ENCODE data around the gene RPTOR.

Gene RPTOR

DNA sequence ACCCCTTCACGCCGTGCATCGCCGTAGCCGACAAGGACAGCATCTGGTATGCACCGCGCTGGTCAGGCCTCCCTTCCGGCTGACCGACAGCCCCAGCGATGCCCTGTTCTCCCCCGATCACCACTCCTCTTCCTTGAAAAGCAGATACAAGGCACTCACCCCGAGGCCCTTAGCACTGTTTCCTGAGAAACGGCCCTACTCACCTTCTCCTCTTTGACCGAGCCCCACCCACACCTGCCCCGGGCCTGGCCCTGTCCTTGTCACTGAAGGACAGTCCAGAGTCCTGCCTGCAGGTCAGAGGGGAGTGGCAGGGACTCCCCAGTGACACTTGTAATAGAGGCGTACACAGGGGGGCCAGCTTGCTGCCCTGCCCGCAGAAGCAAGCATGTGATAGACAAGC, 401.1 kb downstream of the RPTOR start:
- Histone ChIP-seq H3K9me3 (ENCODE audit: control insufficient read depth, low read length) (no peaks in the 10 kb centered on the region), H3K4me3 (ENCODE audit: low read length) (no peak overlapping the region), H3K36me3 (ENCODE audit: control insufficient read depth, insufficient read depth, low read length, severe bottlenecking) (peaks cover 36% of the 10 kb centered on the region), H3K4me1 (ENCODE audit: control insufficient read depth, insufficient read depth, low read length) (peaks cover 20% of the 10 kb centered on the region), H3K27me3 (replicated peaks; ENCODE audit: control insufficient read depth, insufficient read depth, low read length) (no peaks in the 10 kb centered on the region), H3K9ac (ENCODE audit: low read length) (no peak overlapping the region)
- DNase-seq (ENCODE audit: low read depth) = no peak

DNA sequence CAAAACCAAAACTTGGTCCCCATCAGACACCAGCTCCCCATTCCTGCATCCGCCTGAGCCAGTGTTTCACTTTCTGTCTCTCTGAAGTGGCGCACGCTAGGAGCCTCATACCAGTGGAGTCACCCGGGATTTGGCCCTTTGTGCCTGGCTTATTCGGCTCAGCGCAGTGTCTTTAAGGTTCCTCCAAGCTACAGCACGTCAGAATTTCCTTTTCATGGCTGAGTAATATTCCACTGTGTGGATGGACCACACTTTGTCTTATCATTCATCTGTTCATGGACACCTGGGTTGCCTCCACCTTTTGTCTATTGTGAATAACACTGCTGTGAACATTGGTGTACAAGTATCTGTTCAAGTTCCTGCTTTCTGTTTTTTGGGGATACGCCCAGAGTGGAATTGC, 401.8 kb downstream of the RPTOR start:
- DNase-seq (ENCODE audit: low read depth) = no peak
- Histone ChIP-seq H3K9me3 (ENCODE audit: control insufficient read depth, low read length) (no peaks in the 10 kb centered on the region), H3K27me3 (replicated peaks; ENCODE audit: control insufficient read depth, insufficient read depth, low read length) (no peaks in the 10 kb centered on the region), H3K4me1 (ENCODE audit: control insufficient read depth, insufficient read depth, low read length) (peaks cover 19% of the 10 kb centered on the region), H3K4me3 (ENCODE audit: low read length) (no peak overlapping the region), H3K9ac (ENCODE audit: low read length) (no peak overlapping the region), H3K36me3 (ENCODE audit: control insufficient read depth, insufficient read depth, low read length, severe bottlenecking) (peaks cover 42% of the 10 kb centered on the region)

DNA sequence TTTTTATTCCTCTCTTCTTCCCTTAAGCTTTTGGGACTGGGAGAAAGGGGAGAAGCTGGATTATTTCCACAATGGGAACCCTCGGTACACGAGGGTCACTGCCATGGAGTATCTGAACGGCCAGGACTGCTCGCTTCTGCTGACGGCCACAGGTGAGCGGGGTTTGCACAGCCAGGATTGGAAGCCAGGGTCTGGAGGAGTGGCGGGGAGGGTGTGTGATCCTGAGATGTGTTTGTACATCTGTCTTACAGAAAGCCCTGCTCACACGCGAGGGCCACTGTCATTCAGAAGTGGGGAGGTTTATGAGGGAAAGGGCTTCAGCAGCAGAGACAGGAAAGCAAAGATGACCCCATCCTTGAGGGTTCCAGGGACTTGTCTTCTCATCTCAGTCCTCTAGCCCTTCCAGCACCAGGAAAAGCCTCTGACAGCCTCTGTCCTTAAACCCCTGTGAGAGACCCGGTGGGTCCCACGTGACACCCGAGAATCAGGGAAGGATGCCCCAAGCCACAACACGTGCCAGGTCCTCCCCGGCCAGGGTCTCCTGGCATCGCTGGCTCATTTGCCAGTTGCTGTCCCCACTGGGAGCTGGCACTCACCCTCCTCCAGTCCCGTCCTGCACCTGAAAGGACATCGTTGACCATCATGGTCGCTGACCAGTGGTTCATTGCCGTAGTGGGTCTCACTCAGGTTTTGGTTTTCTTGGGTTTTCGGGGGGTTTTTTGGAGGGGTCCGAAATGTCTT, 402.7 kb downstream of the RPTOR start:
- peaks cover 51% of the 10 kb centered on the region for H3K36me3 ChIP-seq (ENCODE audit: control insufficient read depth, insufficient read depth, low read length, severe bottlenecking)
- H3K4me3 ChIP-seq (ENCODE audit: low read length) = no peak overlapping the region
- H3K9me3 ChIP-seq (ENCODE audit: control insufficient read depth, low read length) = no peaks in the 10 kb centered on the region
- H3K27me3 ChIP-seq (replicated peaks; ENCODE audit: control insufficient read depth, insufficient read depth, low read length) = no peaks in the 10 kb centered on the region
- no peak overlapping the region for H3K9ac ChIP-seq (ENCODE audit: low read length)
- no peak for DNase-seq (ENCODE audit: low read depth)
- H3K4me1 ChIP-seq (ENCODE audit: control insufficient read depth, insufficient read depth, low read length) = peaks cover 10% of the 10 kb centered on the region

DNA sequence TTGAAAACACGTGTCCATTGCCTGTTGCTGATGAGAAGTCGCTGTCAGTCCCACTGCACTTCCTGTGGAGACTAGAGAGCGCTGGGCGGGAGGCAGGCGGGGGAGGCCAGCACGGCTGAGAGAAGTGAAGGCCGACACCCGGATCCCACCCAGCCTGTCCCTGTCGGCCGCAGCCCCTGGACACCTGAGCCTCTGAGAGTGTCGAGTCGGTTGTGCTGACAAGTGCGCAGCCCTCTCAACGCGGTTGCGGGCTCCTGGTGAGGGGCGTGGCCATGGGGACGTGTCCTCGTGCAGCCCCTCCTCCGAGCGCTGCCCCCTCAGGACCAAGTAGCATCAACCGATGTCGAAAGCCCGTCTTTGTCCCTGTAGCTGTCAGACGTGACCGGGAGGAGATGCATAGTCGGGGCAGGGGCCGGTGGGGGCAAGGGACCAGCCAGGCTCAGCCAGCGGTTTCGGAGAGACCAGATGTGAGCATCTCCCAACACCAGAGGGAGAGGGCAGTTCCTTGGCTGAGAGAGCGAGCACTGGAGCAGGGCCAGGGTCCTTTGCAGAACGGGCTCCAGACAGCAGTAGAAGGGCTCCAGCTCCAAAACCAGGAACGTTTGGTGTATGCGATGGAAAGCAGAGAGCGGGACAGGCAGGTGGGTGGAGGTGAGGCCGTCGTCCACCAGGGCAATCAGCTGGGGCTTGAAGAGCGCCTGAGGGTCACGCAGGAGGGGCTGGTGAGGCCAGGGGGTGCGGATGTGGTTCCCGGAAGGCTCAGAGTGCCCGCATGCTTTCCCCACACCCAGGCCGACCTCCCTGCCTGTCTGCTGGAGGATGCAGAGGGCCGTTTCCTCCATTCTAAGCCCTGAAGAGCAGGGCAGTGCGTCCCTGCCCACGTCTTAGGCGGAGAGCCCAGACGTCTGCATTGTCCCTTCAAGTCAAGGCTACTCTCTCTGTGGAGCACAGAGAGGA, 403.7 kb downstream of the RPTOR start:
- no peaks in the 10 kb centered on the region for H3K9me3 ChIP-seq (ENCODE audit: control insufficient read depth, low read length)
- no peaks in the 10 kb centered on the region for H3K27me3 ChIP-seq (replicated peaks; ENCODE audit: control insufficient read depth, insufficient read depth, low read length)
- no peak overlapping the region for H3K4me3 ChIP-seq (ENCODE audit: low read length)
- no peak overlapping the region for H3K9ac ChIP-seq (ENCODE audit: low read length)
- H3K4me1 ChIP-seq (ENCODE audit: control insufficient read depth, insufficient read depth, low read length) = peaks cover under 1% of the 10 kb centered on the region
- DNase-seq (ENCODE audit: low read depth) = no peak
- H3K36me3 ChIP-seq (ENCODE audit: control insufficient read depth, insufficient read depth, low read length, severe bottlenecking) = peaks cover 53% of the 10 kb centered on the region

DNA sequence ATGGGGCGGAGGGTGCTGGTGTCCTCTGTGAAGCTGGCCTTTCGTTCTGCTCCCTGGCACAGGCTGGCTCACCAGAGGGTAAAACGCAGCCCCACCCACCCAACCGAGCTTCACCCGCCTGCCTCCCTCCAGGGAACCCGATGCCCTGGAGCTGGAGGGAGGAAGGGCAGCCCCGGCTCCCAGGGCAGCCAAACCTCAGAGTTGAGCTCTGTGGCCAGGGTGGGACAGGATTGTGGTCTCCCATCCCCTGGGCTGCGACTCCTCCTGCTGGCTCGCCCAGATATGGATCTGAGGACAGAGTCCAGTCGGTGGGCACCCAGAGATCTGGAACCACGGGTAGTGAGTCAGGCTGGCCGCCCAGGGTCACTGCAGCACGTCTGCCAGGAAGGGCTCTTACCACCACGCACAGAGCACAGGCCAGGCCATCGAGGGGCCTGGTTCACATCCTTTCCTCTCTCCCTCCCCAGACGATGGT, 404.4 kb downstream of the RPTOR start:
- Histone ChIP-seq H3K4me1 (ENCODE audit: control insufficient read depth, insufficient read depth, low read length) (no peaks in the 10 kb centered on the region), H3K27me3 (replicated peaks; ENCODE audit: control insufficient read depth, insufficient read depth, low read length) (no peaks in the 10 kb centered on the region), H3K9me3 (ENCODE audit: control insufficient read depth, low read length) (no peaks in the 10 kb centered on the region), H3K9ac (ENCODE audit: low read length) (no peak overlapping the region), H3K4me3 (ENCODE audit: low read length) (no peak overlapping the region), H3K36me3 (ENCODE audit: control insufficient read depth, insufficient read depth, low read length, severe bottlenecking) (peaks cover 53% of the 10 kb centered on the region)
- DNase-seq (ENCODE audit: low read depth) = no peak

DNA sequence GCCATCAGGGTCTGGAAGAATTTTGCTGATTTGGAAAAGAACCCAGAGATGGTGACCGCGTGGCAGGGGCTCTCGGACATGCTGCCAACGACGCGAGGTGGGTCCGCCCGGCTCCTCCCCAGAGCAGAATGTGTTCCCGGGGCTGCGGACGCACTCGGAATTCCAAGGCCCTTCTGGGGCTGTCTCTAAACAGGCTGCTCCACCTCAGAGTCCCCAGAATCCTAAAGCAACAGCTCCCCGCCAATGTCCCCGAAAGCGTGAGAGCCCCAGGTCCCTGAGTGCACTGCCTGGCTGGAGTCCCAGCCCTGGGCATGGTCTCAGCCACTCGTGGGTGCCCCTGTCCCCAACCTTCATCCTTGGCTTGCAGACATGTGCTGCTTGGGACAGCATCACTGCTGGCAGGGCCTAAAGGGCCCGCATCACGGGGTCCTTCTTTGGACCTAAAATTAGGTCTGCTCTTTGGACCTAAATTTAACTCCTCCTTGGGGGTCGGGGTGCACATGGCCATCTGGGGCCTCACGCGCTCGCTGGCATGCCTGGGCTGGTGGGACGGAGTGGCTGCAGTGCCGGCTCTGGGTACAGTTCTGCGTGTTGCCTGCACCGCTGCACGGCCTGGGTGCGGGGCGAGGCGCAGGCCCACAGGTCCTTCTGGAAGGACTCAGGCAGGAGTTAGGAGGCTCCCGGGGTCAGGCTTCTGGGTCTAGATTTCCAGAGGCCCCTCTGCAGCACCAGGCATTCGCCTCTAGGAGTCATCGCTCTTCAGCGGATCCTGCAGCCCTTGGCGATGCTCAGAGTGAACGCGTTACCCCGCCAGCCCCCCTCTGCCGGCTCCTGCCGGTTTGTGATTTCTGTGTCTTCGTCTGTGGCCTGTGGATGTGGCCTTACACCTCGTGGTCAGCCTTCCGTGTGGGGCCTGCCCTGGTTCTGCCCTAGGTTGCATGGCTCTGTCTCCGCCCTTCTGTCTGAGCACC, 405.1 kb downstream of the RPTOR start:
- no peak for DNase-seq (ENCODE audit: low read depth)
- Histone ChIP-seq H3K4me3 (ENCODE audit: low read length) (no peak overlapping the region), H3K9ac (ENCODE audit: low read length) (no peak overlapping the region), H3K4me1 (ENCODE audit: control insufficient read depth, insufficient read depth, low read length) (no peaks in the 10 kb centered on the region), H3K9me3 (ENCODE audit: control insufficient read depth, low read length) (no peaks in the 10 kb centered on the region), H3K36me3 (ENCODE audit: control insufficient read depth, insufficient read depth, low read length, severe bottlenecking) (peaks cover 53% of the 10 kb centered on the region), H3K27me3 (replicated peaks; ENCODE audit: control insufficient read depth, insufficient read depth, low read length) (no peaks in the 10 kb centered on the region)

DNA sequence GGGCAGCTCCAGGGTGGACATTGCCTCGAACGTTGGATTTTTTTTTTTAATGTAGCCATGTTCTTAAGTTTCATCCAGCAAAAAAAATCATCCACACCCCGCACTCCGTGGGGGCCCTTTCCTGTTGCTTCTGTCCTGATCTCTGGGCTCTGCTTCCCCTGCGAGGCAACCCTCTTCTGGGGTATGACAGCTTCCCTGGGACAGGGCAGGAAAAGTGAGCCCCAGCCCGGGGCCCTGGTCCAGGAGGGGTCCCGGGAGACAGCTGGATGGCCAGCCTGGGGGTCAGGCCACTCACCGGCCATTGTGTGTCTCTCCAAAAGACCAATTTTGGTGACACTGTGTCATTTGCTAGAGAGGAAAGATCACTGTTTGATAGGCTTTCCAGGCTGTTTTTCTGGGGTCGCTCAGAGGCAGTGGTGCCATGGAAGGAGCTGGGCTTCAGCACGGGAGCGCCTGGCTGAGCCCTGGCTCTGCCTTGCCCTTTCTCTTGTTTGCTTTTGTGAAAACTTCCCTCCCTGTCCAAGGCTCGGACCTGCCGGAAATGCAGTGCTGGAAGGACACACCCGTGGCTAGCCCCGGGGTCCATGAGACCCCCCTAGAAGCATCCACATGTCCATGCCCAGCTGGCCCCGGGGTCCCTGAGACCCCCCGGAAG, 406.0 kb downstream of the RPTOR start:
- Histone ChIP-seq H3K36me3 (ENCODE audit: control insufficient read depth, insufficient read depth, low read length, severe bottlenecking) (peaks cover 51% of the 10 kb centered on the region), H3K27me3 (replicated peaks; ENCODE audit: control insufficient read depth, insufficient read depth, low read length) (no peaks in the 10 kb centered on the region), H3K9ac (ENCODE audit: low read length) (no peak overlapping the region), H3K9me3 (ENCODE audit: control insufficient read depth, low read length) (no peaks in the 10 kb centered on the region), H3K4me1 (ENCODE audit: control insufficient read depth, insufficient read depth, low read length) (no peaks in the 10 kb centered on the region), H3K4me3 (ENCODE audit: low read length) (no peak overlapping the region)
- DNase-seq (ENCODE audit: low read depth) = no peak

DNA sequence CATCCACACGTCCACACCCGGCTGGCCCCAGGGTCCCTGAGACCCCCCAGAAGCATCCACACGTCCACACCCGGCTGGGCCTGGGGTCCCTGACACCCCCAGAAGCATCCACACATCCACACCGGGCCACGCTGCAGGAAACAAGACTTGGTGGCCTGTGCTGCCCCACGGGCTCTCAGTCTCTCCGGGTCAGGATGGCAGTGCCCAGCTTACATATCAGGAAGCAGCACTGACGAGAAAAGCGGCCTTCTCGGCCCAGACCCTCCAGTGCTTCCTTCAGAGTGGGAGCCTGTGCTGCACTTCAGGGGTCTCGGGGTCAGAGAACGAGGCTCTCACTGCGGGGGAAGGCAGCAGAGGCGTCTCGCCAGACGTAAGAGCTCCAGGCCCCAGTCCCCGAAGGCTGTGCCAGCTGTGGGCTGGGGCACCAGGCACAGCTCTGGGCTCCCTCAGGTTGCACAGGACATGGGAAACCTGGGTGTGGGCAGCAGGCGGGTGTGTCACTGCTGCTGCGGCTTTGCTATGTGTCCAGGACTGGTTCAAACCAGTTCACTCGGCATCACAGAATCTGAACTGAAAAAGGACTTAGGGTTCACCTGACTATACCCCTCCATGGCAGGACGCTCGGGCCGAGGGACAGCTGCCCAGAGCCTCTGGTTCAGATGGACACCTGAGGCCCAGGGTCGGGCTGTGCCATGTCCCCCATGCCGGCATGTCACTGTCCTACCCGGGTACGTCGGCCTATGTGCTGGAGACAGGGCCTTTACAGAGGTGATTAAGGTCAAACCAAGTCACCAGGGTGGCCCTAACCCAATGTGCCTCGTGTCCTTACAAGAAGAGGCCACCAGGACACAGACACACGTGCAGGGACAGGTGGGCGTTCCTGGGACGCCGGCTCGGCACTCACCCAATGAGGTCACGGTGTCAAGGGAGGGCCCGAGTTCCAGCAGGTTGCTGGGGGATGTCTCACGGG, 406.8 kb downstream of the RPTOR start:
- Histone ChIP-seq H3K4me1 (ENCODE audit: control insufficient read depth, insufficient read depth, low read length) (no peaks in the 10 kb centered on the region), H3K4me3 (ENCODE audit: low read length) (no peak overlapping the region), H3K9ac (ENCODE audit: low read length) (no peak overlapping the region), H3K36me3 (ENCODE audit: control insufficient read depth, insufficient read depth, low read length, severe bottlenecking) (peaks cover 43% of the 10 kb centered on the region), H3K9me3 (ENCODE audit: control insufficient read depth, low read length) (no peaks in the 10 kb centered on the region), H3K27me3 (replicated peaks; ENCODE audit: control insufficient read depth, insufficient read depth, low read length) (no peaks in the 10 kb centered on the region)
- no peak for DNase-seq (ENCODE audit: low read depth)

DNA sequence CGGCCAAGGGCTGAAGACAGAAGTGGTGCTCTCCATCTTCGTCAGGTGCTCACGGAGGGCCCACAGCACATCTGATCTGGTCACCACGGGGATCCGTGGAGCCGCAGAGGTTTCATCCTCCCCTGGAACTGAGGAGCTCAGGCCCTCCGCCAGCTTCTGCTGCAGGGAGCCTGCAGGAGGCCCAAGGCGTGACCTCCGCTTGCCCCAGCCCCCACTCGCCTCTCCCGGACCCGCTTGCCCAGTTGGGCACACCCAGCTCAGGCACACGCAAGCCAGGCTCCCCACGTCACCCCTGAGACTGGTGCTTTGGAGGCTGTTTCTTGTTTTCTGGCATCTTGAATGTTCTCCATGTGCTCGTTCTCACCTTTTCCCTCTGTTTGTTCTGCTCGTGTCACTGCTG, 407.7 kb downstream of the RPTOR start:
- DNase-seq (ENCODE audit: low read depth) = no peak
- no peak overlapping the region for H3K9ac ChIP-seq (ENCODE audit: low read length)
- H3K9me3 ChIP-seq (ENCODE audit: control insufficient read depth, low read length) = no peaks in the 10 kb centered on the region
- no peaks in the 10 kb centered on the region for H3K27me3 ChIP-seq (replicated peaks; ENCODE audit: control insufficient read depth, insufficient read depth, low read length)
- no peak overlapping the region for H3K4me3 ChIP-seq (ENCODE audit: low read length)
- no peaks in the 10 kb centered on the region for H3K4me1 ChIP-seq (ENCODE audit: control insufficient read depth, insufficient read depth, low read length)
- H3K36me3 ChIP-seq (ENCODE audit: control insufficient read depth, insufficient read depth, low read length, severe bottlenecking) = peaks cover 35% of the 10 kb centered on the region

Measured in adipocyte (in vitro differentiated cells).